DMS114 treated with DMSO at 0.1 percent for 48 hours (cell line): ENCODE measurements around the gene KCNQ1.

Experiments used
- DNase-seq: peaks from one replicate; lab custom pipeline; 2025; ENCODE audit not compliant: unreplicated experiment; lab: John Stamatoyannopoulos, UW

KCNQ1 gene

GRCh38 chr11:2444821-2445745, at the start of gene KCNQ1:
Gene KCNQ1, plus strand, starts transcription at chr11:2445008. Its CDS starts 91 bp downstream, at chr11:2445099.
- peak; percentile 11 for DNase-seq

- DNase-seq: no peak
These were observed 49.5 kb upstream of the KCNQ1 start for GRCh38 chr11:2395211-2395730.

GRCh38 chr11:2395856-2396255, 49.0 kb upstream of the KCNQ1 start:
- no peak for DNase-seq

GRCh38 chr11:2396471-2396870, 48.3 kb upstream of the KCNQ1 start:
- DNase-seq: no peak

GRCh38 chr11:2397005-2397404, 47.8 kb upstream of the KCNQ1 start:
- DNase-seq: no peak

- no peak for DNase-seq
These were observed 46.0 kb upstream of the KCNQ1 start for GRCh38 chr11:2398664-2399355.

- DNase-seq: no peak
These were observed 45.2 kb upstream of the KCNQ1 start for GRCh38 chr11:2399488-2400068.

- peak; percentile 95 for DNase-seq
These were observed 44.6 kb upstream of the KCNQ1 start, which contains the start of gene TSSC4 for GRCh38 chr11:2400069-2400761. Gene TSSC4, plus strand, starts transcription at chr11:2400750. Its CDS starts 1,884 bp downstream, at chr11:2402634.

GRCh38 chr11:2400762-2401435, 43.9 kb upstream of the KCNQ1 start:
- DNase-seq: no peak

- DNase-seq: no peak
These were observed 43.3 kb upstream of the KCNQ1 start for GRCh38 chr11:2401436-2401984.

- DNase-seq: no peak
These were observed 42.7 kb upstream of the KCNQ1 start for GRCh38 chr11:2402106-2402505.

- DNase-seq: no peak
These were observed 41.7 kb upstream of the KCNQ1 start for GRCh38 chr11:2402890-2403645.

GRCh38 chr11:2404735-2405196, 40.0 kb upstream of the KCNQ1 start:
- no peak for DNase-seq

GRCh38 chr11:2406451-2406850, 38.4 kb upstream of the KCNQ1 start:
- no peak for DNase-seq

- no peak for DNase-seq
These were observed 37.9 kb upstream of the KCNQ1 start for GRCh38 chr11:2406878-2407410.

GRCh38 chr11:2408671-2409070, 36.1 kb upstream of the KCNQ1 start:
- DNase-seq: no peak

GRCh38 chr11:2409126-2409525, 35.7 kb upstream of the KCNQ1 start:
- no peak for DNase-seq

GRCh38 chr11:2409611-2410468, 35.0 kb upstream of the KCNQ1 start:
- DNase-seq: no peak
